Activated CD8-positive, alpha-beta T cell treated with anti-CD3 and anti-CD28 coated beads for 36 hours (primary cell): ENCODE data around the gene TMIGD3. TPM values are rescaled to one million over a fixed set of nuclear protein-coding genes. Genes with fewer than 3 reads are reported as not detected.

Source experiments
- ATAC-seq: fragments of 200-7000 bp; cut with Tn5 transposase; one replicate; pipeline ENCODE4 v1.10.0; 2021; ENCODE audit warnings: mild to moderate bottlenecking, moderate library complexity
- CTCF ChIA-PET: fragments of 350-600 bp; sonication (Branson Sonifier 250); formaldehyde crosslinking; loops from one replicate; lab custom pipeline; 2021; ENCODE audit warnings: antibody characterized with exemption; lab: Charles Lee
- POLR2A ChIA-PET: fragments of 350-600 bp; sonication (Branson Sonifier 250); formaldehyde crosslinking; loops from one replicate; lab custom pipeline; 2021; ENCODE audit warnings: antibody characterized with exemption; lab: Charles Lee
- DNase-seq: peaks from one replicate; pipeline ENCODE4 v3.0.0-alpha.2; 2020
- H3K27ac Mint-ChIP-seq: one replicate; pipeline ENCODE4 v1.8.0; 2021; ENCODE audit warnings: mild to moderate bottlenecking, mixed read lengths
- H3K27me3 Mint-ChIP-seq: one replicate; pipeline ENCODE4 v1.8.0; 2021; ENCODE audit warnings: mixed read lengths
- H3K36me3 Mint-ChIP-seq: one replicate; pipeline ENCODE4 v1.8.0; 2021; ENCODE audit warnings: low read depth, mixed read lengths
- H3K4me1 Mint-ChIP-seq: one replicate; pipeline ENCODE4 v1.8.0; 2021; ENCODE audit warnings: low read depth, mixed read lengths
- H3K4me3 Mint-ChIP-seq: one replicate; pipeline ENCODE4 v1.8.0; 2021; ENCODE audit warnings: mild to moderate bottlenecking, moderate library complexity, mixed read lengths
- H3K9me3 Mint-ChIP-seq: one replicate; pipeline ENCODE4 v1.8.0; 2021; ENCODE audit warnings: mixed read lengths
- CTCF ChIP-seq: fragments of 200-600 bp; IDR thresholded peaks from one replicate; pipeline ENCODE4 v1.8.0; 2022; ENCODE audit warnings: antibody characterized with exemption, mild to moderate bottlenecking
- intact Hi-C: fragments of 100-400 bp; cut with micrococcal nuclease; formaldehyde crosslinking; loops from one replicate; pipeline ENCODE4 v1.10.0; 2022
- total RNA-seq, 2 experiments: library from RNA; stranded (reverse); gene quantifications; one replicate each; pipeline ENCODE4 v1.2.3, GENCODE V29; 2021

TMIGD3 gene
- total RNA-seq, 2 experiments from 2014 or later = not detected

- Mint-ChIP-seq H3K4me1 (peaks cover 15% of the 10 kb centered on the region), H3K4me3 (no peak overlapping the region), H3K27me3 (no peaks in the 10 kb centered on the region), H3K36me3 (peaks cover 46% of the 10 kb centered on the region), H3K9me3 (no peaks in the 10 kb centered on the region), H3K27ac (no peak overlapping the region)
- DNase-seq = no peak
- TF ChIP-seq CTCF = no peak
- ATAC-seq = no peak
- POLR2A ChIA-PET = interaction anchor here (1.2 to 1.6 kb wide), 3 partner anchors 9 to 13 kb away, joined by 3 to 5 read pairs (median 4); partner anchors contain the start of genes ATP5PB and WDR77
- CTCF ChIA-PET = interaction anchor here (0.9 to 2.4 kb wide), 6 partner anchors 9 to 289 kb away, joined by 3 to 12 read pairs (median 3); no protein-coding TSS in a partner anchor
- intact Hi-C loops = no loop called here
Measured at GRCh38 chr1:111462370-111463028, 40.9 kb downstream of the TMIGD3 start.

GRCh38 chr1:111461765-111462164, 41.7 kb downstream of the TMIGD3 start:
- H3K4me3 Mint-ChIP-seq = no peak overlapping the region
- no peak overlapping the region for H3K27ac Mint-ChIP-seq
- H3K27me3 Mint-ChIP-seq = no peaks in the 10 kb centered on the region
- H3K4me1 Mint-ChIP-seq = peaks cover 18% of the 10 kb centered on the region
- no peak for TF ChIP-seq CTCF
- H3K36me3 Mint-ChIP-seq = peaks cover 49% of the 10 kb centered on the region
- POLR2A ChIA-PET = interaction anchor here (1.0 to 1.3 kb wide), 2 partner anchors 12 to 15 kb away, joined by 3 to 4 read pairs; partner anchors contain the start of genes ATP5PB and WDR77
- ATAC-seq (no peak), DNase-seq (no peak)
- CTCF ChIA-PET = interaction anchor here (1.8 kb wide), 1 partner anchor 11 kb away, joined by 5 read pairs; no protein-coding TSS in a partner anchor
- intact Hi-C loops = no loop called here
- H3K9me3 Mint-ChIP-seq = no peaks in the 10 kb centered on the region

- POLR2A ChIA-PET = no interaction called here
- DNase-seq (no peak), ATAC-seq (no peak)
- no peak for TF ChIP-seq CTCF
- intact Hi-C loops = no loop called here
- Mint-ChIP-seq H3K27me3 (no peaks in the 10 kb centered on the region), H3K4me3 (peak overlapping the region; percentile 34), H3K9me3 (no peaks in the 10 kb centered on the region), H3K4me1 (peaks cover 61% of the 10 kb centered on the region), H3K36me3 (peaks cover 68% of the 10 kb centered on the region), H3K27ac (peak overlapping the region; percentile 81)
- CTCF ChIA-PET = no interaction called here
Measured at GRCh38 chr1:111455642-111456031, 47.8 kb downstream of the TMIGD3 start.

GRCh38 chr1:111454859-111455641, 48.4 kb downstream of the TMIGD3 start:
- POLR2A ChIA-PET = interaction anchor here (1.2 to 2.2 kb wide), 2 partner anchors 53 to 315 kb away, joined by 3 to 5 read pairs; partner anchors contain the start of genes CEPT1 and DRAM2
- Mint-ChIP-seq H3K9me3 (no peaks in the 10 kb centered on the region), H3K27me3 (no peaks in the 10 kb centered on the region), H3K36me3 (peaks cover 71% of the 10 kb centered on the region), H3K4me3 (peak overlapping the region; percentile 42), H3K27ac (peak overlapping the region; percentile 81), H3K4me1 (peaks cover 65% of the 10 kb centered on the region)
- TF ChIP-seq CTCF = no peak
- intact Hi-C loops = no loop called here
- DNase-seq = peak; percentile 27
- CTCF ChIA-PET = interaction anchor here (1.0 to 2.3 kb wide), 3 partner anchors 20 to 313 kb away, joined by 4 to 10 read pairs (median 7); partner anchors contain the start of gene C1orf162
- peak; percentile 74 for ATAC-seq
